GM12801 (cell line): ENCODE measurements around the gene NT5DC2.

Source experiments
- TF ChIP-seq, protein P1 (sequence below): IDR thresholded peaks from one replicate; pipeline ENCODE4 v1.5.1; 2011; ENCODE audit warnings: control low read depth; ENCODE audit not compliant: insufficient read length; ENCODE audit errors: extremely low read depth

NT5DC2 gene

DNA sequence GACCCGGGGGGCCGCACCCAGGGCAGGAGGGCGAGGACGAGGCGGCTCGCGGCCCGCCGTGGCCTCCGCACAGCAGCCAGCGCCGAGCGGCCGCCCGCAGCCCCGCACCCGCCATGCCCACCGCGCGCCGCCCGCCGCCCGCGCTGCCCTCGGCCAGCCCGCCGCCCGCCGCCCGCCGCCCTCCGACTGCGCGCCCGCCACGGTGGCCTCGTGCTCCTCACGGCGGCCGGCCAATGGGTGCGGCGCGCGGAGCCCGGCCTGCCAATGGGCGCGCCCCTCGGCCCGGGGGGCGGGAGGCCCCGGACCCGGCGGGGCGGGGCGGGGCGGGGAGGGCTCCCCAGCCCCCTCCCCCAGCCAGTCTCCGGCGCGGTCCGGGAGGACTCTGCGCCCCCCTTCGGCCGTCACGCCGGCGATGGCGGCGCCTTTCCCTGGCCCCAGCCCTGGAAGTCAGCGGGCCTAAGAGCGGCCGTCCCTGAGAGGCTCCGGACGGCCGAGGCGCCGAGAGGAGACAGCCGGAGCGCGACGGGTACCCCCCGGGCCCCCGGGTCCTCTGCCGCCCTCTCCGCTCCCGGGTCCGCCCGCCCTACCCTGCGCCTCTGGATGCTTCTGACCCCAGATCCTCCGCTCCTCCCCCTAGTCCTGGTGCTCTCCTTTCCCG is at the start of gene NT5DC2:
NT5DC2 (minus strand) TSS at position 235 of the 658 bp plus-strand sequence; CDS start at position 115, 120 bp downstream.
- TF ChIP-seq, protein P1, sequence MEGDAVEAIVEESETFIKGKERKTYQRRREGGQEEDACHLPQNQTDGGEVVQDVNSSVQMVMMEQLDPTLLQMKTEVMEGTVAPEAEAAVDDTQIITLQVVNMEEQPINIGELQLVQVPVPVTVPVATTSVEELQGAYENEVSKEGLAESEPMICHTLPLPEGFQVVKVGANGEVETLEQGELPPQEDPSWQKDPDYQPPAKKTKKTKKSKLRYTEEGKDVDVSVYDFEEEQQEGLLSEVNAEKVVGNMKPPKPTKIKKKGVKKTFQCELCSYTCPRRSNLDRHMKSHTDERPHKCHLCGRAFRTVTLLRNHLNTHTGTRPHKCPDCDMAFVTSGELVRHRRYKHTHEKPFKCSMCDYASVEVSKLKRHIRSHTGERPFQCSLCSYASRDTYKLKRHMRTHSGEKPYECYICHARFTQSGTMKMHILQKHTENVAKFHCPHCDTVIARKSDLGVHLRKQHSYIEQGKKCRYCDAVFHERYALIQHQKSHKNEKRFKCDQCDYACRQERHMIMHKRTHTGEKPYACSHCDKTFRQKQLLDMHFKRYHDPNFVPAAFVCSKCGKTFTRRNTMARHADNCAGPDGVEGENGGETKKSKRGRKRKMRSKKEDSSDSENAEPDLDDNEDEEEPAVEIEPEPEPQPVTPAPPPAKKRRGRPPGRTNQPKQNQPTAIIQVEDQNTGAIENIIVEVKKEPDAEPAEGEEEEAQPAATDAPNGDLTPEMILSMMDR = no peak

DNA sequence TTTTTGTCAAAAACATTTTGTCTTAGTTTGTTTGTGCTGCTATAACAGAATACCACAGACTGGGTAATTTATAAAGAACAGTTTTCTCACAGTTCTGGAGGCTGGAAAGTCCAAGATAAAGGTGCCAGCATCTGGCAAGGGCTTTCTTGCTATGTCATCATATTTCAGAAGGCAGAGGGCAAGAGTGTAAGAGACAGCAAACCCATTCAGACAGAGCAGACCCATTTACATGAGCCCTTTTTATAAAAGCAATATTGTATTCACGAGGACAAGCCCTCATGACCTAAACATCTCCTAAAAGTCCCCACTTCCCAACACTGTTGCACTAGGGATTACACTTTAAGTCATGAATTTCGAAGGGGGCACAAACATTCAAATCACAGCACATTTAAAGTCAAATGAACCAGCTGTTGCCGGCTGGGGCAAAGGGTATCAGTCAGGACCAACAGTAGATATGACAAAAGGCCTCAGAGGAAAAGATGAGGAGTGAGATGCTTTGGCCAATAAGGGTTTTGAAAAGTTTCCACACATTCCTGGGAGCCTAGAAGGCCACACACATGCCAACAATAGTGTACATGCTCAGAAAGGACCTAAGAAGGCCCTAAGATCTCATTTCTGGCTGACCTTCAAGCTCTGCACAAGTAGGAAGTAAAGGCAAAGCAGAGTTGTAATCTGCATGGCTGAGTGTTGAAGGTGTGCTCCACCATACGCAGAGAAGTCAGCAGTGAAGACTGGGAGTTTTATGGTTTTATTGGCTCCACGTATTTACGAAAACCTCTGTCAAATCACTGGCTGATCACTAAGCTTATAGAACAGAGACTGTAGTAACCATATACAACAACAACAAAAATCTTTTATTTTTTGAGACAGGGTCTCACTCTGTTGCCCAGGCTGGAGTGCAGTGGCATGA is 40.7 kb upstream of the NT5DC2 start:
- TF ChIP-seq, protein P1 = no peak

DNA sequence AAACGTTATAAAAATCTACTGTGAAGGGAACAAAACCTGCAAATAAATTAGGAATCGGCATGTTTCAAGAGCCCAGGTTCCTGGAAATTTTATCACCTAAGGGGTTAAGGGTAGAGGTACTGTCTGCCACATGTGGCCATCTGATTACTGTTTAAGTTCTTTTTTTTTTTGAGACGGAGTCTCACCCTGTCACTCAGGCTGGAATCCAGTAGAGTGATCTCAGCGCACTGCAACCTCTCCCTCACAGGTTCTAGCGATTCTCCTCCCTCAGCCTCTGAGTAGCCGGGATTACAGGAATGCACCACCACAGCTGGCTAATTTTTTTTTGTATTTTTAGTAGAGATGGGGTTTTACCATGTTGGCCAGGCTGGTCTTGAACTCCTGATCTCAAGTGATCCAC is 38.6 kb upstream of the NT5DC2 start:
- TF ChIP-seq, protein P1 = no peak

DNA sequence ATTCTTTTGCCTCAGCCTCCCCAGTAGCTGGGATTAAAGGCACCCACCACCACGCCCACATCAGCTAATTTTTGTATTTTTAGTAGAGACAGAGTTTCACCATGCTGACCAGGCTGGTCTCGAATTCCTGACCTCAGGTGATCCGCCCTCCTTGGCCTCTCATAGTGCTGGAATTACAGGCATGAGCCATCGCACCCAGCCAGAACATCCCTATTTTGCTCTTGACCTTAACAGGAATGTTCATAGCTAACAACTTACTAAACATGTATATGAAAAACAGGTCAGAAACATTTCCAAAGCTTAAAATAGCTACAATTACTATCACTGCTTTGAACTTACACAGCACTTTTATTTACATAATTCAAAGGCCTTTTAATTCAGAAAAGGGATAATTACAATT is 36.4 kb upstream of the NT5DC2 start:
- TF ChIP-seq, protein P1 = no peak

DNA sequence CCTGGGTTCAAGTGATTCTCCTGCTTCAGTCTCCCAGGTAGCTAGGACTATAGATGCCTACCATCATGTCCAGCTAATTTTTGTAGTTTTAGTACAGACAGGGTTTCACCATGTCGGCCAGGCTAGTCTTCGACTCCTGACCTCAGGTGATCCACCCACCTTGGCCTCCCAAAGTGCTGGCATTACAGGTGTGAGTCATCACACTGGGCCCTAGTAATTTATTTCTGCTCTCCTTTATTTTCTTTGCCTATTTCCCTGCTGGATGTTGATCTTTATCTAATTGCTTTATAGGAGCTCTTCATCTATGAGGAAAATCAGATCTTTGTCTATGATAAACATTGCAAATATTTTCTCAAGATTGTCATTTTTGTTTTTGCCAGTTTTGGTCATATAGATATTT is 34.4 kb upstream of the NT5DC2 start:
- TF ChIP-seq, protein P1 = no peak

DNA sequence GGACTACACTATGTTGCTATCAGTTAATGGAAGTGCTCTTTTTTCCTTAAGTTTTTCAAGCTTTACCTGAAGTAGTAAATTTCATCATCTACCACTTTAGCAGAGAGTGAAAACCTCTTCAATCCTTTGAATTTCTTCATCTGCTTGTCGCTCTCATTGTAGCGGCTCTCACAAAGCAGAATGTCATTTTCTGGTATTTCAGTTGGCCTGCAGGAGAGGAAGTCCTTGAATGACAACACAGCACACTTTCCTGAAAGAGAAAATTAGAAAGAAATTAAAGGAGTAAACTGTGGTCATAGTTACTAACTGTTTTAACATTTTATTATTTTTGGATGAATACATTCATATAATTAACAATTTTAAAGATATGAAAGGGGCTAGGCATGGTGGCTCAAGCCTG is 30.3 kb upstream of the NT5DC2 start:
- TF ChIP-seq, protein P1 = no peak

DNA sequence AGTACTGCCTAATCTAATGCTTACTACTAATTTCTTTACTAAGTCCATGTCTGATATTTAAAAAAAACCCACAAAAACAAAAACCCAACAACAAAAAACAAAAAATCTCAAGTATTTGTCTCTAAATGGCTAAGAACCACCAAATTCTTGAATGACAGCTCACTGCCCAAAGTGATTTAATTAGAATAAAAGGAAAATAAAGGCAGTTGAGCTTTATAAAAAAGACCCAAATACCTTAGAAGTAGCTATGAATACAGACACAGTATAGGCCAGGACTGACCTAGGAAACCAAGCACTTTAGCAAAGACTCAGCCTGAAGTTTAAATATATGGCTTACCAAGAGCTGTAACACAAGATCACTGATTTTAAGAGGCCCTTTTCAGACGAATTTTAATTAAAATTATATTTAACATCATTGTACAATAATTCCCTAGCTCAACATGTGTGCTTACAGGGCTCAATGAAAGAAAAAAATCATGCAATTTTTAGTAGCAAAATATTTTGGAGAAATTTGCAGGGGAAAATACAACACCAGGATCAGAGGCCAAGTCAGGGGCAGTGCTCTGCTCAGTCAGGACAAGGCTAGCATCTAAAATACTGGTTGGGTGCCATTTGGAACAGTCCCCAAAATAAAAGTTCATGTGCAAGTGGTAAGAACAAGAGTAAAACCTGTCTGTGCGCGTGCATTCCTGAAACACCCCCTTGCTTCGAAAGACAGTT is 27.5 kb upstream of the NT5DC2 start:
- TF ChIP-seq, protein P1 = no peak
